ENCODE measurements around the gene CDKAL1.
"Not testable (repeated sequence)": the region's sequence is repeated elsewhere in the genome, so short reads cannot be mapped to it uniquely, and the experiment has no call there.

The CDKAL1 gene

DNA sequence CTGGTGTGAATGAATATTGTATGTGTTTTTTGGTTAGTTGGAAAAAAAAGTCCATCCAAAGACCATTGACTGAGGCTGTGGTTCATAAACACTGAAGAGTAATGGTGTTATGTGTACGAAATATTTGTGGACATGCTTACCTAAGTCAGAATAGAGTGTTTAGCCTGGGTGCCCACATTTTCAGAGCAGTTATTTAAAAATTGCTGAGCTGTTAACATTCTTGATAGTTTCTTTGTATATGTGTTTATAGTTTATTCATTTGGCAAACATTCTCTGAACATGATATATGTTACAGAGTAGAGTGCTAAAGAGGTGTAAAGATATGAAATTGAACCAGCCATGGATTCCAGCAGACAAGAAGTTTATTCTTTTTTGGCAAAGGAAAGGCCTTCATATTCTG, 20.6 kb downstream of the CDKAL1 start:
- no peak for DNase-seq

DNA sequence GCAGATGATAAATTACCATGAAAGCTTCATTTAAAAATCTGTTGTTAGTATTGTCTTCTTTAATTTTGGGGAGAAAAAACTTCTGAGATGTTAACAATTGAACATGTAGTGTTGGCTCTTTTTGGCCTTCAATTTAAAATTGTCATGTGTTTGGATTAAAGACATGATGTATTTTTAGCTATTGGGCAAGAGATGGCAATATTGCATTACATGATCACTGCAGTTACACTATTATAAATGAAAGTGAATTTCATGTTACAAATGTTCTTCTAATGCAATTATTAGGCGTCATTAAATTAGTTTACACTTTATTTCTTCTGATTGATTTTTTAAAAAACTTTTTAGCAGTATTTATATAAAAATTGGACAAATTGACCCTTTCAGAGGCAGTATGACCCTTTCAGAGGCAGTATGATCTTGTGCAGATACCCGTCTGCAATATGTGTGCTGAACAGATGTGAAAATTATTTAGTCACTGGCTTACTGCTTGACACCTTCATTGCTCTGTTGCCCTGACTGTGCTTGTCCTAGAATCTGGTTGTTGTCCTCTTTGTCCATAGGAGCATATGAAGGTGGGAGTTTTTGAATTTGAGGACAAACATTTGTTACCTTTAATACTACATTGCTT, 25.8 kb downstream of the CDKAL1 start:
- DNase-seq, result no peak

DNA sequence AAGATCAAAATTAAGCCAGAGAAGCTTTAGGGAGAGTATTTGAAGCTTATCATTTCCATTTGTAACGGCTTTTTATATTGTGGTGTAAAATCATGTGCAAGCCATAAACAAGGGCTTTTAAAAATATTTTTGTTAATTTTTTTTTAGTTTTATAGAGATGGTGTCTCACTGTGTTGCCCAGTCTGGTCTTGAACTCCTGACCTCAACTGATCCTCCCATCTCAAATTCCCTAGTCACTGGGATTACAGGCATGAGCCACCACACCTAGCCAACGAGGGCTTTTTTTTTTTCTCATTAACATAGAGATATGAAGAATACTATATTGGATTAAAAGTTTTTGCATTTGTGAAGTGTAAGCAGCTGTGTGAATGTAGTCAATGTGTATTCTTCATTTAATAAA, 29.1 kb downstream of the CDKAL1 start:
- no peak for DNase-seq

DNA sequence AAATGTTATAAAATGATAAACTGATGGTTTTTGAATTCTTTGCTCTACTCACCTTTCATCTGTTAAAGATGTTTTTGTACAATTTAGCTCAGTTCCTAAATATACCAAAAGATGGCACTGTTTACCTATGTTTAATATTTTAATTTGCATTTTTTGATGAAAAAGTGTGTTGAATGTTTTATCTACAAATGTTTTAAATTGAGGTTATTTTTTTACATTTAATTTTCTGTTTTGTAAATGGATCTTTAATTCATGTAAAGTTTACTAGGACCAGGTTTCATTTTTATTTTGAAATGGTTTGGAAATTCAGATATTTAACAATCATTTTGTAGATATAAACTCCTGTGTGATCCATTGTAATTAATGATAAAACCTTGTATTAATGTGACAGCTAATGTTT, 30.0 kb downstream of the CDKAL1 start:
- DNase-seq, result peak; percentile 19

DNA sequence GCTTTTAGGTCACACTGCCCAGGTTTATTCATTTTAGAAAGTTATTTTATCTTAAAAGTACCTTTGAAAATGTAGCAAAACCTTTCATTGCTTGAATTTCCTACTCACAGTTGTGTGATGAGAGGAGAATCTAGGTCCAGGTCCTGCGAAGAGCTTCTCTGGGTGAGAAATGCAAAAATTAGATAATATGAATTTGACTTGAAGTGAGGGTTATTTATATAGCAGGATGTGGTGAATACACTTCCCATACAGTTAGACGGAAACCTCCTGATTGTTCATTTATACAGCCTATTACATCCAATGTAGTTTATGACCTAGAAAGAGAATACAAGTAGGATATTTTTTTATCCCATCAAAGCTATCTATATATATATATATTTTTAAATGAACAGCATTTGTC, 30.5 kb downstream of the CDKAL1 start:
- DNase-seq, result no peak

DNA sequence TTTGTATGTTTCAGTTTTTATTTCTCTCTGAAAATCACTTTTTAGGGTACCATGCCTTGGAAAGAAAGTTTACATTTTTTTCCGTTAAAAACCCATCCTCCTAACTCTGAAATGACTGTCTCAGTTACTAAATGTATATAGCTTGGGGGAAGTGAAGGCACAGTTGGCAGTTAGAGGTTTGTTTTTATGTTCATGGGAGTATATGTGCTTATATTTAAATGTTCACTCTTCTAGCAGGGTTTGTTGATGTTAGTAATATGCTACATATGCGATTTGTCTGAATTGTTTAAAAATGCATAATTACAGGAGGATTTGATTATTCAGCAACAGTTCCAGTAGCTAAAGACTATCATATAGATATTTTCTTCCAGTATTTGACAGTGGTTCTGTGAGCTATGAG, 31.1 kb downstream of the CDKAL1 start:
- no peak for DNase-seq

DNA sequence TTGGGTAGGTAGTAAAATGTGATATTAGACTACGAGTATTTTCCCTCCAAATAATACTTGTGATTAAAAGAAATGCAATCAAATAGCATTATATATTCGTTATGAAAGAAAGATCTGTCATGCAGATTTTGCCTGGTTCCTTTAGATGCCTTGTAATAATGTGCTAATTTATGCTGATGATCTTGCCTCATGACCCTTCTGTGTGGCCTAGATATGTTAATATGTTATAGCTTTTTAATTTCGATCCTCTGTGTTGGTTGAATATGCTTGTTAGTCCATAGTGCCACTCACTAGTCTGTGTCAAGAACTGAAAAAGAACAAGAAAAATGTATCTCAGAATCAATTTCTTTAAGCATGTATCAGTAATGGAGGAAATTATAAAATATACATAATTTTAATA, 31.9 kb downstream of the CDKAL1 start:
- DNase-seq, result no peak

DNA sequence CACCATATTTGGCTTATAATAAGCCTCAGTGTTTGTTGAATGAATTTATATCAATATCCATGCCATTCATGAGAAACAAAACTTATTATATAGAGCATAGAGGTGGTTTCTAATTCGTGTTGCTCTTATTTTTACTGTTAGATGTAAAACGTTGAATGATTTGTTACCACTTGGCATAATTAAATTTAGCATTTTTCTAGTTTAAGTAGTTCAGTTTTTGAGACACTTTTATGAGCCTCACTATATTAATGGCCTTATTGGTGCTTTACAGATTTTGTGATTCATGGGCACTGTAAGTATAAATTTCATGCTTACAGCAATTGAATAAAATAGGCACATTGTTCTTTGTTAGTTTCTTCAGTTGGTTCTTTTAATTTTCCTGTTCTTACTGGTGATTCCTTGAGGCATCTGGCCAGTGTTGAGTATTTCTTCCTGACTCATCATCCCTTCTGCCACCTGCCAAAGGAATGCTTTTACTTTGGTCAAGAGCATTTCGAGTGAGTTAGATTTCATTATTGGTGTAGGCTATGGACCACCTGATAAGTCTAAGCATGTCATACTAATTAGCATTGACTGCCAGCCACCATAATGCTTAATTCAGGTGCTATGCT, 34.8 kb downstream of the CDKAL1 start:
- no peak for DNase-seq

DNA sequence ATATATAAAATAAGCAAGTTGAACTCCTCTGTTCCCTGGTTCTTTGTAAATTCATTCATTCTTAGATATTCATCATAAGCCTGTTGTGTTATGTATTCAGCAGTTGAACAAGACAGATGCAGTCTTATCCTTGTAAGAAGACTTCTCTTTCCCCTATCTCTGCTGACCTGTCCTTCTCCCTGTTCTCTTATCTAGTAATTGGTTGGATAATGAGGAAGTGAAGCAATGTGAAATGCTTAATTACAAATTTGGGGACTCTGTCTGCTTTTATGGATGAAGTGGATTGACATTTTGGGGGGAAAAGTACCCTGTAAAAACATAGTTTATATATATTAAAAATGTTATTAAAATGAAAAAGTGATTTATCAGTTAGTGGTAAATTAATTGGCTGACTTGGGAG, 37.0 kb downstream of the CDKAL1 start:
- DNase-seq, result no peak

DNA sequence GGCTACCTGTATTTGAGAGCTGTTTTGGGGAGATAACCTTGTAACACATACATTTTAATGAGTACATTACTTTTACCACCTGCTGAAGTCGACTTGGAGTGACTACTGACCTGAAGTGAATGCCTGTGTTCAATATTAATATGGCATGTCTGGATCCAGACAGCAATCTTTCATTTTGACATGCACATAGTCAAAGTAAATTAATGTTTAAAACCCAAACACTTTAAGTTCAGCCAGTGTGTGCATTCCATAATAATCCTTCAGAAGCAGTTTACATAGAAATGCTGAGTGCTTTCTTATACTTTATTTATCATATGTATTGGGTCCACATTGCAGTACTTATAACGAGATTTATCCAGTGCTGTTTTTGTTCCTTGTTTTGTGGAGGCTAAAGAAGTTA, 38.0 kb downstream of the CDKAL1 start:
- no peak for DNase-seq

DNA sequence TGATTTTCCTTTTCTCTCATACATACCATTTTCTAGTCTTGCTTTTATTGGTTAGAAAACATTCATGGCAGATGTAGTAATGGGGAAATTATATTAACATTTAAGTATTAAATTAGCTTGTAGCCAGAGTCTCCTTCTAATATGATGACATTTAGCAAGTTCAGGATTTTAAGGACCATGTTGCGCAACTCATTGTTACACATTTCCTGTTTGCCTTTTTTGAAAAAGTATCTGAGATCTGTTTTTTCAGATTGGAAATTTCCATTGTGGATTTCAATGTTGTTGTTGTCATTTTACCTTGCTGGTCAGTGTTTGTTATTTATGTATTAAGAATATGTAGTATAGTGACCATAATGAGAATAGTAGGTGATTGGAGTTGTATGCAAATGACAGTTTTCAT, 38.7 kb downstream of the CDKAL1 start:
- DNase-seq, result no peak

DNA sequence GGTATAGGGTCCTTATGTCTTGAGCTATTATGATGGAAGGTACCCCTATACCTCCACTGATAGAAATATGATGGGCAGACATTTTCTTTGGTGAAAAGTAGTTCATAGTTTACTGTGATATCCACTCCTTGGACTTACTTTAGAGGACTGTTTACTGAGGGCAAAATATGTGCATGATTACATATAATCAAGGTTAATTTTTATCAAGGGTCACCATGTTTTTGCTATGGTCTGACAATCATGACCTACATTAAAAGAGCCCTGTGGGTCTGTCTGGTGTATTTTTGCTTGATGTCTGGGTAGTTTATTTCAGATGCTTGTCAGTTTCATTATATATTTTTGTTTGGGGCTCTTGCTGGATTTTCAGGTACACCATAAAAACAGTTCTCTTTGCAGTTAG, 40.1 kb downstream of the CDKAL1 start:
- DNase-seq, result no peak

DNA sequence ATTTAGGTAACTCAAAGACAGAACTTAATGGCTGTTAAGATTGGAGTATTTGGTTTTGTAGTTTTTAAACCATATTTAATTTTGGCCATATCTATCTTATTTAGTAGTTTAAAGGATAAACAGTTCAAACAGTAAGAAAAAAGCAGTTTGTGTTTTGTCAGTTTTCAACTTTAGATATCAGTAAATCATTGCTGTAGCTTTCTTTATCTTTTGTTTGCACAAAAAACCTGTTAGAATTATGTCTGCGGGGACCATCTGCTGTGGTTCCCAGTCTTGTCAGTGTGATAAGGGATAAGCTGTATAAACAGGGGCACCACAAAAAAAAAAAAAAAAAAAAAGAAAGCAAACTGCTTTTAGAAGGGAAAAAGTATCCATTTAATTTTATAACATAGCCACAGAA, 40.9 kb downstream of the CDKAL1 start:
- DNase-seq, result no peak

DNA sequence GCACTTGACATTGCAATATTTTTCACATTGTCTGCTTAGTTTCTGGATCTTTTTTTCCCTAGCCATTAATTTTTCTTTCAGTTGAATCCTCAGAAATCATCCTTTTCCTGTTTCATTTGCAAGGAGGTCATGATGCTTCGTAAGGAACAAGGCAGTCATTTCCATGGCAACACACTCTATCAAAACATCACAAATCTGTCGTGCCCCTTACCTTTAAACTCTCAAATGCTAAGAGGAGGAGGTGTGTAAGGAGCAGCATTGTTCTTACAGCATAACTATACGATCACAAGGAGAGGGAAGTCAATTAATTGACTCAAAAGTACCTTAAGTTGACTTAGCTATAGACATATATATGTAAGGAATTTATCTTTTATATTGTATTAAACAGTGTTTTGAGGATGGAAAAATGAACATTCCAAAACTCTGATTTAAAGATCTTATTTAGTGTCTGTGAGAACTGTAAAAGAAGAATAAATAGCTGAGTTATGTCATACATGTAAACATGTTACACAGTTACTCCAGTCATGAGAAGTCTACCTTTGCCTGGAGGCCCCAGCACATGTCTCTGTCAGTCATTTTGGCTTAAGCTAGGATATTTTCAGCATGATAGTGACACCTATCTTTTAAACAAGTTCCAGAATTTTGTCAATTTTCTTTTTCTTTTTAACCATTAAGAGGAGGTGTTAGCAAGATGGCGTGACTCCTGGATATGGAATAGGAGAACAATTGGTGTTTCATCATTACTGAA, 41.6 kb downstream of the CDKAL1 start:
- DNase-seq, result no peak

DNA sequence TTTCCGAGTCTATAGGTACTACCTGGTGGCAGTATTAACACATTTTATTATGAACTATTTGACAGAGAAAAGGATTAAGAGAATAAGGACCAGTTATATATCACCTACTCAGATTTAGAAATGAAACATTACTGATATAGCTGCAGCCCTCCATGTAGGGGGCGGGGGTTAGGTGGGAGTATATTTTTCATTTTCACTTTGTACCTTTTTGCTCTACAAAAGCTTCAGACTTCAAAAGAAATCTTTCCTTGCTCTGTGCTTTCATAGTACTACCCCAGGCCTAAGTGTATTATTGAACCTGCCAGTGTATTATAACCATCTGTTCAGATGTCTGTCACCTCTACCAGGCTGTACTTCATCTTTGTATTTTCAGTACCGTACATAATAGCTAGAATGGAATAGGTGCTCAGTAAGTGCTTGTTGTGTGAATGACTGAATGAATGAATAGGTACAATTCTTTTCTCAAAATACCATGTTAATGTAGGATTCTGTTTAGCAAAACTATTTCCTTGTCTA, 43.0 kb downstream of the CDKAL1 start:
- DNase-seq, result no peak

DNA sequence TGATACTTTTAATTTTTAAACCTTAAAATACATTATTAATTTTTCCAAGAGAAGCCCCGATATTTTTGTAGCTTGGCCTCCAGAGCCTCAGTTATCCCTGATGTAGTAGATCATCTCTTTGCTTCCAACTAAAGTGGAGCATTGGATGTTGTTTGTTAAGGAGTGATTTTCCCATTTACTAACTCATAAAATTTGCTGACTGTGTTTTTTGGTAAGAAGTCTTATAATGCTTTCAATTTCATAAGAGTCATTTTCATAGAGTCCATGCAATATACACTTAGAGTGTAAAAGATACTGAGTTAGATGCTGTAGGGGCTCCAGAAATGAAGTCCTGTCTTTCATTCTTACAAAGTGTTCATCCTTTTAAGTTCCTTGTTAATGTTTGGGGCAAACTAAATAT, 46.8 kb downstream of the CDKAL1 start:
- DNase-seq, result no peak

DNA sequence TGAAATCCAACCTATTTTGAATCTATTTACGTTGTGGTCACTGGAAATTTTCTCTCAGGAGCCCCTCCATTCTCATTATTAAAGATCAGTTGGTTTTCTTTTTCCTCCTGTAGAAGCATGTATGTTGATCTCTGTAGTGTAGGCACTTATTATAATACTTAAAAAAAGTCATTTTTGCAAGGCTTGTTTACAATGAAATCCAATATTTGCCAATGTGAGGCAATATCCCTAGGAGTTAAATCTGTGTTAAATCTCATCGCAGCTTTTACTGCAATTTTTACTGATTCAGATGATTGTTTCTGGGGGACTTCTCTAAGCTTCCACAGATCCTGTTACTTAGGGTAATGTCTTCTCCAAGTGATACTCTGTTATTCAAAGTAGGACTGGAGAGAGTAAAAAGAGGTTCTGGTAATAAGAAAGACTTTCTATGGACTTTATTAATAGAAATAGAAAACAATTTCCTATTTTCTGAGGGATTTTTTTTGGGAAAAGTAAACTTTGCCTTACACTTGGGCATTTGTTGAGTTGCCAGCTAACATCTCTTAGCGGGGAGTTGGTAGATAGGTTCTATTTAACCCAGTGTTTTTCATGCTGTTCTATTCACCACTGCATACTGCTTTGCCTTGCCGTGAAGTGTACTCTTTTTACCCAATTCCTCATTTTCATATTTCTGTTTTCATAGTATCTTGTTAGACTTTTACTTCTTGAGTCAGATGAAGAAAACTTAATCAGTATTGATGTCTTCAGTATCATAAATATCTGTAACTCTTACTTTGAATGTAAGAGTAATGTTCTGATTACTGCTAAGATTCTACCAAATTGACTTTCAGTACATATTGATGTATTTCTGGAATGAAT, 48.6 kb downstream of the CDKAL1 start:
- DNase-seq, result no peak

DNA sequence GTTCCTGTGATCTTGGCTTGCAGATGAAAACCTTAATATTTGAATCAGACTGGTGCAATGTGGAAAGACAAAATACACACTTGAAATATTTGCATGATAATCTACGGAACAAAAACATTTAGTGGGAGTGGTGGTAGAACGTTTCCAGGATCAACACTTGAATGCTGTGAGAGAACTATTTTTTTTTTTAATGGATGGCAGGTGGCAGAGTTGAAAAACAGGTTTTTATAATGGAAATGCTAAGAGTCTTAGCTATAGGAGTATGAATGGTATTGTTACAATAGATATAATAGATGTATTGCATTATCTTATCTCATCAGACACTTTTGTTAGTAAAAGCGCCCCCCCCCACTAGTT, 49.2 kb downstream of the CDKAL1 start:
- no peak for DNase-seq

DNA sequence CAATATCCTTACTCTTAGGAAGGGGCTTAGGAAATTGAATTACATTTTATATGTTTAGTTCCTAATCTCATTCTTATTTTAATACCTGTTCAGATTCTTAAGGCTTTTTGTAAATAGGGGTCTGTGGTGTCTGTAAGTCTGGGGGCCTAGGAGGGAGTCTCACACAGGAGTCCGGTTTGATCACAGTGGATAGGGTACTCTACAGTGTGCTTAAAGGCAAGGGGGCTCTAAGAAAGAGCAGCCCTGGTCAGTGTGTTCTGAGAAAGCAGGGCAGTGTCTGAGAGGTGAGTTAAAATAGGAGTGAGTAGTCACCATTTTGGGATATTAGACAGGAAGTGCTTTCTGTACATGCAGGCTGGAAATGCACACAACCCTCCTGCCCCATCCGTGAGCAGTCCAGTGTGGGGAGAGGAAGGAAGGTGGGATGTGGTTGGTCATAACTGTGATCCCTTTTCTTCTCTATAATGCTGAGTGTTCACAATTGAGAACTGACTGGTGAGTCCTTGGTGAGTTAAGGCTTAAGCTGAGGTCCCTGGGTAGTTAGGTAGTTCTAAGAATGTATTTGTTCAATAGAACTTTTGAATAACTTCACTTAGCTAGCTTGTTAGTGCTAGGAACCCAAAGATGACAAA, 50.0 kb downstream of the CDKAL1 start:
- DNase-seq, result no peak

DNA sequence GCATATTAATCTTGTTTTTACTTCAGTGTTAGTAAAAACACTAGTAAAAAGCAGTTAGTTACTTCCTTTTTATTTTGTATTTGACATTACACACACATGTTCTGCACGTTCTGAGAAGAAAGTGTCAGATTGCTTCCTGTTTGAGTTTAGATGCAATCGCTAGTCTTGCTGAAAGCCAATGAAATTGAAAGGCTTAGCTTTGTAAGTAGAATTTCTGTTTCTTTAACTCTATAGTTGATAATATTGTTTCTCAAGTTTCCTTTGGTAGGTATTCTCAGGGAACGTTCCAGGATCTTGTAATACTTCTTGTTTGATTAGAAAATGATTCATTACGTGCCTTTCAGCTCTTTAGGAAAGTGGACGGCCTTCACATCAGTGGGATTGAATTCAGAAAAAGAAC, 55.0 kb downstream of the CDKAL1 start:
- no peak for DNase-seq

DNA sequence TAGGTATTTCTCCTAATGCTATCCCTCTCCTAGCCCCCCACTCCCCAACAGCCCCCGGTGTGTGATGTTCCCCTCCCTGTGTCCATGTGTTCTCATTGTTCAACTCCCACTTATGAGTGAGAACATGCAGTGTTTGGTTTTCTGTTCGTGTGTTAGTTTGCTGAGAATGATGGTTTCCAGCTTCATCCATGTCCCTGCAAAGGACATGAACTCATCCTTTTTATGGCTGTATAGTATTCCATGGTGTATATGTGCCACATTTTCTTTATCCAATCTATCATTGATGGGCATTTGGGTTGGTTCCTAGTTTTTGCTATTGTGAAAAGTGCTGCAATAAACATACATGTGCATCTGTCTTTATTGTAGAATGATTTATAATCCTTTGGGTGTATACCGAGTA, 56.2 kb downstream of the CDKAL1 start:
- not testable (repeated sequence) for DNase-seq

DNA sequence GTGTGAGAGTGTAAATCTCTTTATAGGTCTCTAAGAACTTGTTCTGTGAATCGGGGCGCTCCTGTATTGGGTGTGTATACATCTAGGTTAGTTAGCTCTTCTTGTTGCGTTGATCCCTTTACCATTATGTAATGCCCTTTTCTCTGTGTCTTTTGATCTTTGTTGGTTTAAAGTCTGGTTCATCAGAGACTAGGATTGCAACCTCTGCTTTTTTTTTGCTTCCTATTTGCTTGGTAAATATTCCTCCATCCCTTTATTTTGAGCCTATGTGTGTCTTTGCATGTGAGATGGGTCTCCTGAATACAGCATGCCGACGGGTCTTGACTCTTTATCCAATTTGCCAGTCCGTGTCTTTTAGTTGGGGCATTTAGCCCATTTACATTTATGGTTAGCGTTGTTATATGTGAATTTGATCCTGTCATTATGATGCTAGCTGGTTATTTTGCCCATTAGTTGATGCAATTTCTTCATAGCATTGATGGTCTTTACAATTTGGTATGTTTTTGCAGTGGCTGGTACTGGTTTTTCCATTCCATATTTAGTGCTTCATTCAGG, 60.1 kb downstream of the CDKAL1 start:
- DNase-seq, result not testable (repeated sequence)
